SK-N-SH treated with all-trans-retinoic acid at 6 μM for 48 hours (cell line): ENCODE measurements around the gene RFX7.

Experiments
- BACH2 ChIP-seq: fragments of 250-450 bp; sonication (Bioruptor Pico); IDR thresholded peaks from 2 replicates; pipeline ENCODE4 v1.9.0; 2021; ENCODE audit warnings: mild to moderate bottlenecking, borderline replicate concordance
- CREB5 ChIP-seq: fragments of 250-450 bp; sonication (Bioruptor Pico); IDR thresholded peaks from 2 replicates; pipeline ENCODE4 v1.5.1; 2020; ENCODE audit warnings: low read depth, mild to moderate bottlenecking, moderate library complexity
- CSDC2 ChIP-seq: fragments of 250-450 bp; sonication (Bioruptor Pico); IDR thresholded peaks from 2 replicates; pipeline ENCODE4 v1.5.0; 2020; ENCODE audit warnings: mild to moderate bottlenecking, moderate library complexity
- ESRRG ChIP-seq: fragments of 250-450 bp; sonication (Bioruptor Pico); IDR thresholded peaks from 2 replicates; pipeline ENCODE4 v1.6.1; 2021; ENCODE audit warnings: mild to moderate bottlenecking
- GLIS3 ChIP-seq: fragments of 250-450 bp; sonication (Bioruptor Pico); IDR thresholded peaks from 2 replicates; pipeline ENCODE4 v1.5.0; 2020; ENCODE audit warnings: mild to moderate bottlenecking, moderate library complexity
- ISL1 ChIP-seq: fragments of 250-450 bp; sonication (Bioruptor Pico); IDR thresholded peaks from 2 replicates; pipeline ENCODE4 v2.1.2; 2022; ENCODE audit warnings: mild to moderate bottlenecking, moderate library complexity
- OSR1 ChIP-seq: fragments of 250-450 bp; sonication (Bioruptor Pico); IDR thresholded peaks from 2 replicates; pipeline ENCODE4 v1.8.0; 2022; ENCODE audit warnings: moderate library complexity, mild to moderate bottlenecking, inconsistent platforms
- PATZ1 ChIP-seq: fragments of 250-450 bp; sonication (Bioruptor Pico); IDR thresholded peaks from 2 replicates; pipeline ENCODE4 v1.8.0; 2020; ENCODE audit warnings: mild to moderate bottlenecking, moderate library complexity, borderline replicate concordance
- TOX ChIP-seq: fragments of 250-450 bp; sonication (Bioruptor Pico); IDR thresholded peaks from 2 replicates; pipeline ENCODE4 v1.8.0; 2021; ENCODE audit warnings: mild to moderate bottlenecking, moderate library complexity, borderline replicate concordance
- TSHZ2 ChIP-seq: fragments of 250-450 bp; sonication (Bioruptor Pico); IDR thresholded peaks from 2 replicates; pipeline ENCODE4 v1.5.0; 2020; ENCODE audit warnings: mild to moderate bottlenecking, moderate library complexity
- ZC3H10 ChIP-seq: fragments of 250-450 bp; sonication (Bioruptor Pico); IDR thresholded peaks from 2 replicates; pipeline ENCODE4 v1.5.1; 2021; ENCODE audit warnings: mild to moderate bottlenecking, moderate library complexity
- ZFP30 ChIP-seq: fragments of 450-650 bp; formaldehyde crosslinking; IDR thresholded peaks from 2 replicates; pipeline ENCODE4 v1.5.0; 2022; ENCODE audit warnings: mild to moderate bottlenecking, moderate library complexity
- ZNF70 ChIP-seq: fragments of 450-650 bp; formaldehyde crosslinking; IDR thresholded peaks from 2 replicates; pipeline ENCODE4 v1.5.0; 2020; ENCODE audit warnings: mild to moderate bottlenecking, moderate library complexity
- ZNF8 ChIP-seq: fragments of 450-650 bp; formaldehyde crosslinking; IDR thresholded peaks from 2 replicates; pipeline ENCODE4 v1.5.0; 2020; ENCODE audit warnings: mild to moderate bottlenecking, moderate library complexity

GRCh38 chr15:56124391-56124790, 119.3 kb downstream of the RFX7 start:
- no peak for TF ChIP-seq CREB5 (CRISPR knock-in tag)
- TF ChIP-seq ZFP30 (CRISPR knock-in tag) = no peak
- no peak for TF ChIP-seq ZNF70 (CRISPR knock-in tag)
- no peak for TF ChIP-seq GLIS3 (CRISPR knock-in tag)
- no peak for TF ChIP-seq BACH2 (CRISPR knock-in tag)
- no peak for TF ChIP-seq ZNF8 (CRISPR knock-in tag)
- TF ChIP-seq PATZ1 (CRISPR knock-in tag) = no peak
- no peak for TF ChIP-seq TSHZ2 (CRISPR knock-in tag)
- TF ChIP-seq CSDC2 (CRISPR knock-in tag) = no peak
- TF ChIP-seq OSR1 (CRISPR knock-in tag) = no peak
- TF ChIP-seq ISL1 = no peak
- TF ChIP-seq TOX (CRISPR knock-in tag) = no peak
- TF ChIP-seq ESRRG (CRISPR knock-in tag) = no peak
- no peak for TF ChIP-seq ZC3H10 (CRISPR knock-in tag)
